Suppressor macrophage (primary cell): Measurements from ENCODE around the gene L3MBTL1.
"Not testable (repeated sequence)": the region's sequence is repeated elsewhere in the genome, so short reads cannot be mapped to it uniquely, and the experiment has no call there.

ENCODE experiments used
- DNase-seq, 4 experiments: peaks; one replicate each; pipeline ENCODE4 v3.0.0-alpha.2; 2020 to 2022
- total RNA-seq, 17 experiments: gene quantifications; one replicate each; lab custom pipeline; 2026; ENCODE audit warnings: mixed read lengths in 6 of 17, inconsistent platforms in 3 of 17; lab: John Stamatoyannopoulos, UW

Gene L3MBTL1
- 0.54 to 7.9 (median 1.8) reads per million in 17 experiments for total RNA-seq

- DNase-seq, result peak; percentile 23 to 70 (median 39)
Measured at GRCh38 chr20:43507150-43508080, at the start of gene L3MBTL1. Gene L3MBTL1, plus strand, starts transcription at chr20:43507697. Its CDS starts 5,807 bp downstream, at chr20:43513504.

GRCh38 chr20:43458422-43458924 lies 49.0 kb upstream of the L3MBTL1 start:
- peak in 2 of 4 experiments; percentile 61 to 73 for DNase-seq

- peak; percentile 10 to 39 (median 30) for DNase-seq
Measured at GRCh38 chr20:43459022-43459942, 48.2 kb upstream of the L3MBTL1 start.

- no peak for DNase-seq
Measured at GRCh38 chr20:43460172-43460829, 47.2 kb upstream of the L3MBTL1 start.

- no peak for DNase-seq
Measured at GRCh38 chr20:43460830-43461200, 46.7 kb upstream of the L3MBTL1 start.

GRCh38 chr20:43461894-43462659 lies 45.4 kb upstream of the L3MBTL1 start:
- DNase-seq, result no peak

- DNase-seq, result no peak
Measured at GRCh38 chr20:43462660-43463526, 44.6 kb upstream of the L3MBTL1 start.

- DNase-seq, result no peak
Measured at GRCh38 chr20:43463527-43464218, 43.8 kb upstream of the L3MBTL1 start.

- DNase-seq, result no peak
Measured at GRCh38 chr20:43464219-43464790, 43.2 kb upstream of the L3MBTL1 start.

- no peak for DNase-seq
Measured at GRCh38 chr20:43465625-43465943, 41.9 kb upstream of the L3MBTL1 start.

GRCh38 chr20:43467589-43467988 lies 39.9 kb upstream of the L3MBTL1 start:
- DNase-seq, result no peak

GRCh38 chr20:43472671-43473380 lies 34.7 kb upstream of the L3MBTL1 start:
- DNase-seq, result no peak

GRCh38 chr20:43473381-43473704 lies 34.2 kb upstream of the L3MBTL1 start:
- no peak for DNase-seq

GRCh38 chr20:43477193-43477592 lies 30.3 kb upstream of the L3MBTL1 start:
- no peak for DNase-seq

GRCh38 chr20:43477619-43478018 lies 29.9 kb upstream of the L3MBTL1 start:
- DNase-seq, result no peak

GRCh38 chr20:43490038-43490437 lies 17.5 kb upstream of the L3MBTL1 start:
- DNase-seq, result no peak

- no peak for DNase-seq
Measured at GRCh38 chr20:43492101-43492500, 15.4 kb upstream of the L3MBTL1 start.

GRCh38 chr20:43495388-43495787 lies 12.1 kb upstream of the L3MBTL1 start:
- DNase-seq, result no peak

- DNase-seq, result not testable (repeated sequence)
Measured at GRCh38 chr20:43502021-43502420, 5.5 kb upstream of the L3MBTL1 start.
